Activated T-cell treated with anti-CD3 and anti-CD28 coated beads, Interleukin-2, amount 50 U/mL, for 1 hour (primary cell): ENCODE measurements around the gene TNN.
A peak's percentile ranks its signal among the peaks of the same experiment; 100 is the strongest.

Source experiments
- DNase-seq: peaks from one replicate; pipeline ENCODE4 v3.0.0-alpha.2; 2020

Gene TNN

GRCh38 chr1:175178456-175178855, 110.8 kb downstream of the TNN start:
- no peak for DNase-seq

DNA sequence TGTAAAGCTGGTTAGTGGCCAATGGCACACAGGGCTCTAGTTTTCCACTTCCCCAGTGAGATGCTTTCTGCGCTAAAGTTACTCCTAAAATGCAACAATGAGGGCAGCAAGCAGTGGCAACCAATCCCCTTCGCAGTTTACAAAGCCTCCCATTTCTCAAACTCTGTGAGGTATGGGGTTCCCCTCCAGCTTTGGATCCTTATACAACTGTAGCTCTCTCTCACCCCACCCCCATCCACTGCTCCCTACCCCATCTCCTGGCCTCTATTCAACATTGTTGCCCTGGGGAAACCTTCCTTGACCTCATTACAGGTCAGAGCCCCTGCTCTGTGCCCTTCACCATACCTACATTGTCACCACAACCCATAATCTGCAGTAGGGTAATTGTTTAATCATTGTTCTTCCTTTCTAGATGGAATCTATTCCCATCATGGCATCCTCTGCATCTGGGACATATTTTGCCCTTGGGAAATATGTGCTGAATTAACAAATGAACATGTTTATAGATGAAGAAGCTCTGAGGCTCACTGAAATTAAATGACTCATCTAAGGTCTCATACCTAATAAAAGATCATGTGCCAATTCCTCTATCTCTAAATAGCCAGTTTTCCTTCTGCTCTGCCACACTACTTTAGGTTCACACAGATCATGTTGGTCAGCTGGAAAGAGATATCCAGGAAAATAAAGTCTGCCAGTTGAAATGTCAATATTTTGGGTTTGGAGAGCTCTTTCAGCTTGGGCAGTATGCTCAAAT, 112.4 kb downstream of the TNN start:
- no peak for DNase-seq

DNA sequence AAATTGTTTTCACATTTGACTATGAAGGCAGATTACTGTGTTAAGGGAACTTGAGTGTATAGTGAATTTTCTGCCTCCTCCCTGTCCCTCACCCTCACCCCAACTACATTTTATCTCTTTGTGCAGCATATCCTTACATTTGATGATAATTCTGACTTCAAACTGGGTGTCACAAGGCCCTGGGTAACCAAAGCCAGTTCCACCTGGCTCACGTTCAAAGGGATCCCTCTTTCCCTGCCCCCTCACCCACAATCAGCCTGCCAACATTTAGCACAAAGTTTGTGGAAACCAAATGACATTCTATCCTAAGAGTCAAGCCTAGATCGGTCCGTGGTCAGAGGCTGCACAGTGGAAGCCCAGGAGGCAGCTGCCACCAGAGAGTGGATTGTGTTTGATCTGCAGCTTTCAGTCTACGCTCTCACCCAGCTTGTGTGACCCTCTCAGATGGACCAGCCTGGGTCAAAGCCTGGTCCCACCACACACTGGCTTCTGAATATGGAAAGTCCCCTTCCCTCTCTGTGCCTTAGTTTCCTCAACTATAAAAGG, 114.6 kb downstream of the TNN start:
- DNase-seq = no peak

- DNase-seq = no peak
Measured at GRCh38 chr1:175183586-175183985, 116.0 kb downstream of the TNN start.

GRCh38 chr1:175185903-175186302, 118.3 kb downstream of the TNN start:
- DNase-seq = no peak

DNA sequence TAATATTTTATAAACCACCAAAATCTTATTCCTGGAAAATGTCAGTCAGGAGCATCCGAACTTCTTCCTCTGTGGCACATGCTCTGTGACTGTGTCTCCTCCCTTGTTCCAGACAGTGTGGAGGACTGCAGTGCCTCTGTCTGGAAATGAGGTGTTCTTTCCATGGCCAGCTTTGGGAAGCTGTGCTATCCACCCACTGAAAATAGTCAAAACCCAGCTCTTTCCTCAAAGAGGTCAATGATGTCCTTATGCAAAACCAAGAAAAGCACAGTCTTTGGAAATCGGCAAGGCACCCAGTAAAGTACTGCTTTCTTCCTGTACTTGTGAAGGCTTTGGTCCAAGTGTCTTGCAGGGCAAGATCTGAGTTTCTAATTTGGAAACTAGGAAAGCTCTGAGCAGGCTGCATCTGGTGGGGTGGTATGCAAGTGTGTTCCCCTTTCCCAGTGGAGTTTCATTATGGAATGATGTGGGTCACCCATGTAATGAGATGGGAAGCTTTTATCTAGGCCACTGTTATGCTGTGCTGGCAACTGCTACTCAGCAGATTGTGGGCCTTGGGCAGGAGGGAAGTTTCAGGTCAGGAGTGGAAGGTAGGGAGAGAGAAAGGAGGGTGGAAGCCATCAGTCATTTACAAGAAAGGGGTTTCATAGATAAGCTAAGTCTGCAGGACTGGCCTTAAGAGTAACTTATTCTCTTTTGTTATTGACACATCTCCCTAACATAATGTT, 119.0 kb downstream of the TNN start:
- DNase-seq = no peak

DNA sequence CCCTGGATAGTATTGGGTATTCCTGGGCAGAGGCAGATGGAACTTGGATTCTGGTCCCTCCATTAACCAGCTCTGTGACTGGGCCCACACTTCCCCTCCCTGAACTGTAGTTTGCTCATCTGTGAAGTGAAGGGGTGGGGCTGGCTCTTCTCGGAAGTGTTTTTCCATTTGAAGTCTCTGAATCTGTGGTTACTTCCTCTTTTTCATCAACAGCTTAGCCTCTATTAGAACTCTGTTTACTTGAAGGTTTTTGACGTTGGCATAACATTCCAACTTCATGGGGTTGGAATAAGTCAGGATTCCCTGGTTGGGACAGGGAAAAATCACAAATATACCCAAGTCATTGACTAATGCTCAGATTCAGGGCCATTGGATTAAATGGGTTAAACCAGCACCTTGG, 121.3 kb downstream of the TNN start:
- DNase-seq = peak; percentile 47

GRCh38 chr1:175191659-175192058, 124.0 kb downstream of the TNN start:
- DNase-seq = no peak

DNA sequence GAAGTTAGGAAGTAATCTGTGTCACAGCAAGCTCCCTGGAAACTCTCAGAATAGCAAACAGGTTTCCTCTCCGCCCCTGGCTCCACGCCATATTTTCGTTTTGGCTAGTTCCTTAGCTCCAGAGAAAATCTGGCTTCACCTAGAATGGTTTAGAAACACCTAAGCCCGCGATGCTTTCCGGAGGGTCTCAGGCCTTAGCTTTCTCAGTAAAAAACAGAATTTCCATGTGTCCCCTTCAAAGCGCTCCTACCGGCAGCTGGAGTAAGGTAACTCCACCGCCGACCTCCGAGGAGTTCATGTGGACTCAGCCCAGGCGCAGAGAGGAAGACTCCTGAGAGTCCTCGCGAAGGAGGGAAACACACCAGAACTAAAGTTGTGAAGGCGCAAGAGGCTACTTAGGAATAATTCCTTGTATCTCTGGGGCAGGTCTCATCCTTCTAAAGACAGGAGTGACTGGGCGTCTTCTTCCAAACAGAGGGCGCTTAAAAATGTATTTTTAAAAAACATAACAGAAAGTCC, 124.5 kb downstream of the TNN start:
- DNase-seq = peak; percentile 44

- DNase-seq = peak; percentile 69
Measured at GRCh38 chr1:175192630-175193526, 125.2 kb downstream of the TNN start, which contains the start of gene KIAA0040. TSS of gene KIAA0040 (minus strand) at chr1:175192776. CDS start at chr1:175161013, 31,763 bp downstream.

DNA sequence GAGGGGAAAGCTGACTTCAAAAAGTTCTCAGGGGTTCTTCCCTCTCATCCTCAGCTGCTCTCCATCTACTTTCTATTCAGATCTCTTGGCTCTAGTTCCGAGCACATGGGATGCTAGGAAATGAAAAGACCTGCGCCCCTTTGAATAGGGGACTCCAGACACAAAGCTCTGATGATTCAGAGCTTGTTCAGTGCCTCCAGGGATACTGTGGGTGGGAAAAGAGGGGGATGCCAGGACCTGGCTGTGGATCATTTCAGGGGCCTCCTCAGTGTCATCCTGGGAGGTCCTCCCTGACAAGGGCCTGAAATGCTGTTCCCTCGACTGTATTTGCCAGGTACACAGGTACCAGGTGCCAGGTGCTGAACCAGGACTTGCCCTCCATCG, 125.9 kb downstream of the TNN start:
- DNase-seq = no peak

DNA sequence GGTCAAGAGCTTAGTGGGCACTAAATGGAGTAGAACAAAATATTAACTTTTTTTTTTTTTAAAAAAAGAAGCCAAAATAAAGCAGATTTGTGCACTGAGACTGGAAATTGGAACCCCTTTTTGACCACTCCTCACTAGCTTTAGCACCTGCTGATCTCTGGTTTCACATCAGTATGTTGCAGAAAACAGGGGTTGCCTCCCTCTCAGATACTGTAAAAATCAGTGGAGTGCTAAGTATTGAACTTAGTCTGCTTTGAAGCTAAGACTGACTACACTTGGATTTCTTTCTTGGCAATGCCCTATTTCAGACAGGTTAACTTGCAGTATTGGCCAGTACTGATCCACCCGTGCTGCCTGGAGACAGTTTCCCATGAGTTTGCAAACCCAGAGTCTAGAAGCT, 127.6 kb downstream of the TNN start:
- no peak for DNase-seq

- DNase-seq = no peak
Measured at GRCh38 chr1:175195798-175196197, 128.2 kb downstream of the TNN start.

DNA sequence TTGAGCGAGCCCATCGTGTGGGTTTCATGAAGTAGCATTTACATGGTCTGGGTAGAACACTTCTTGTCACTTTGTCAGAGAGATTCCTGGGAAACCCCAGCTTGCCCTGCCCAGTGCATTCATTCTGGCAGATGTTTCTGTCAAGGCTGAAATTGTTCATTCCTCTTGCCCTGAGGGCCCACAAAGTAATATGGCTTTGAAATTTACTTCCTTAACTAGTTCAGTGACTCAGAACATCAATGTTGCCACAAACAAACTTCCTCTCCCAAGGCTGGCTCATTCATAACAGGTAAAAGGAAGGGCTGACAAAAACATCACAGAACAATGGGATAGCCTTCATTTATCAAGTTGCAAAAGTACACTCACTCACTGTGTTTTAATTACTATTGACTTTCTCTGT, 129.9 kb downstream of the TNN start:
- DNase-seq = no peak
